HCT116 (cell line): ENCODE results near the gene CFAP43. TPM values are rescaled to one million over a fixed set of nuclear protein-coding genes. Genes with fewer than 3 reads are reported as not detected.

Experiments
- ATAC-seq: fragments of 200-7000 bp; cut with Tn5 transposase; 2 replicates; pipeline ENCODE4 v1.9.1; 2020; ENCODE audit warnings: mild to moderate bottlenecking, moderate library complexity
- BruUV-seq: library from RNA; stranded (reverse); fragments of 400-500 nt; replicated peaks from 2 replicates; lab custom pipeline; 2021; lab: Mats Ljungman, UMichigan
- CTCF ChIA-PET: fragments of 300-600 bp; sonication (Branson Sonifier 250); formaldehyde crosslinking; loops from one replicate; lab custom pipeline; 2021; ENCODE audit warnings: antibody characterized with exemption; lab: Charles Lee
- POLR2A ChIA-PET: fragments of 300-600, 350-600 bp; sonication (Branson Sonifier 250); formaldehyde crosslinking; loops from one replicate; lab custom pipeline; 2021; ENCODE audit warnings: antibody characterized with exemption; lab: Charles Lee
- RAD21 ChIA-PET, 2 experiments: fragments of 300-600 bp; sonication (Branson Sonifier 250); formaldehyde crosslinking; loops; one replicate each; lab custom pipeline; 2023; ENCODE audit warnings: low total read pairs in 2 of 2; ENCODE audit not compliant: uncharacterized antibody in 2 of 2, unreplicated experiment in 2 of 2, low non-redundant PET in 1 of 2; lab: Charles Lee
- DNase-seq: peaks from one replicate; pipeline ENCODE4 v3.0.0-alpha.2; 2010; ENCODE audit warnings: low read depth, low spot score
- H2AFZ ChIP-seq: fragments of 200-600 bp; shearing (Covaris generic), sonication (generic); 2 replicates; pipeline ENCODE4 v1.6.1; 2017; ENCODE audit warnings: low read depth, mixed run types, mixed read lengths, antibody characterized with exemption, low read length; ENCODE audit not compliant: poor library complexity, severe bottlenecking
- H3K27ac ChIP-seq: 2 replicates; pipeline ENCODE4 v1.5.1; 2012; ENCODE audit warnings: low read depth, low read length
- H3K27me3 ChIP-seq: fragments of 200-600 bp; sonication (generic); 2 replicates; pipeline ENCODE4 v1.6.1; 2016; ENCODE audit warnings: mixed run types, low read length, mixed read lengths; ENCODE audit not compliant: insufficient read depth
- H3K36me3 ChIP-seq, 2 experiments: fragments of 200-500 bp in 1 of 2; fragments of 200-600 bp in 1 of 2; sonication (Bioruptor generic) in 1 of 2; sonication (generic) in 1 of 2; 2 replicates each; pipeline versions ENCODE4 v1.5.1 to v1.6.1; 2014 to 2016; ENCODE audit warnings: low read length in 2 of 2, inconsistent platforms in 1 of 2, mixed read lengths in 1 of 2, mixed run types in 1 of 2; ENCODE audit not compliant: insufficient read depth in 2 of 2, control insufficient read depth in 1 of 2
- H3K4me1 ChIP-seq, 2 experiments: fragments of 200-600 bp in 1 of 2; sonication (generic) in 1 of 2; 2 replicates each; pipeline versions ENCODE4 v1.5.1 to v1.6.1; 2012 to 2017; ENCODE audit warnings: low read length in 2 of 2, inconsistent platforms in 1 of 2, mild to moderate bottlenecking in 1 of 2, mixed read lengths in 1 of 2, mixed run types in 1 of 2, moderate library complexity in 1 of 2; ENCODE audit not compliant: insufficient read depth in 2 of 2, control insufficient read depth in 1 of 2
- H3K4me2 ChIP-seq: fragments of 200-600 bp; sonication (generic); 2 replicates; pipeline ENCODE4 v1.6.1; 2017; ENCODE audit warnings: mixed run types, low read length, mixed read lengths
- H3K4me3 ChIP-seq, 2 experiments: fragments of 200-600 bp in 1 of 2; sonication (generic) in 1 of 2; replicated peaks in 1 of 2; 2 replicates each; pipeline ENCODE4 v1.5.1; 2011 to 2016; ENCODE audit warnings: low read length in 2 of 2, control low read depth in 1 of 2, low read depth in 1 of 2, mild to moderate bottlenecking in 1 of 2, mixed read lengths in 1 of 2, mixed run types in 1 of 2
- H3K79me2 ChIP-seq: fragments of 200-600 bp; sonication (generic); 2 replicates; pipeline ENCODE4 v1.6.1; 2017; ENCODE audit warnings: mild to moderate bottlenecking, mixed run types, low read length, moderate library complexity, mixed read lengths; ENCODE audit not compliant: insufficient read depth
- H3K9ac ChIP-seq: fragments of 200-600 bp; sonication (generic); 2 replicates; pipeline ENCODE4 v1.6.1; 2016; ENCODE audit warnings: low read length, mixed read lengths
- H3K9me2 ChIP-seq: fragments of 200-600 bp; sonication (generic), shearing (Covaris generic); 2 replicates; pipeline ENCODE4 v1.6.1; 2017; ENCODE audit warnings: mixed run types, mild to moderate bottlenecking, moderate library complexity; ENCODE audit not compliant: insufficient read depth
- H3K9me3 ChIP-seq, 2 experiments: fragments of 200-500 bp in 1 of 2; fragments of 200-600 bp in 1 of 2; sonication (Bioruptor generic) in 1 of 2; sonication (generic) in 1 of 2; 2 replicates each; pipeline ENCODE4 v1.6.1; 2014 to 2017; ENCODE audit warnings: low read length in 2 of 2, mixed read lengths in 2 of 2, inconsistent platforms in 1 of 2, low read depth in 1 of 2, mild to moderate bottlenecking in 1 of 2, mixed run types in 1 of 2, moderate library complexity in 1 of 2; ENCODE audit not compliant: control insufficient read depth in 1 of 2, insufficient read depth in 1 of 2
- H4K20me1 ChIP-seq: fragments of 200-600 bp; sonication (generic), shearing (Covaris generic); 2 replicates; pipeline ENCODE4 v1.6.1; 2017; ENCODE audit warnings: mixed run types, mild to moderate bottlenecking, moderate library complexity; ENCODE audit not compliant: insufficient read depth
- CBX3 ChIP-seq: IDR thresholded peaks from 2 replicates; pipeline ENCODE4 v1.6.1; 2012; ENCODE audit warnings: low read depth
- EGR1 ChIP-seq: IDR thresholded peaks from 2 replicates; pipeline ENCODE4 v1.6.1; 2012; ENCODE audit warnings: low read depth
- EZH2phosphoT487 ChIP-seq: fragments of 200-600 bp; IDR thresholded peaks from 2 replicates; pipeline ENCODE4 v1.6.1; 2018; ENCODE audit warnings: antibody characterized with exemption, borderline replicate concordance
- JUND ChIP-seq: IDR thresholded peaks from 2 replicates; pipeline ENCODE4 v1.6.1; 2012
- MAX ChIP-seq: IDR thresholded peaks from 2 replicates; pipeline ENCODE4 v1.6.1; 2012
- POLR2A ChIP-seq: IDR thresholded peaks from 2 replicates; pipeline ENCODE4 v1.7.0; 2011; ENCODE audit warnings: borderline replicate concordance; ENCODE audit not compliant: insufficient read depth, insufficient read length; ENCODE audit errors: extremely low read depth
- SRF ChIP-seq: IDR thresholded peaks from 2 replicates; pipeline ENCODE4 v1.6.1; 2012; ENCODE audit warnings: low read depth
- intact Hi-C: fragments of 100-400 bp; cut with micrococcal nuclease; formaldehyde crosslinking; loops from 2 replicates; pipeline ENCODE4 v1.10.0; 2022
- total RNA-seq: library from RNA; stranded (reverse); gene quantifications from one replicate; pipeline ENCODE4 v1.2.1, GENCODE V29; 2021; ENCODE audit not compliant: unreplicated experiment
- TF ChIP-seq, protein P1 (sequence below): IDR thresholded peaks from 2 replicates; pipeline ENCODE4 v1.6.1; 2012
- TF ChIP-seq, protein P2 (sequence below): IDR thresholded peaks from 2 replicates; pipeline ENCODE4 v1.6.1; 2011; ENCODE audit warnings: mild to moderate bottlenecking, low read length, moderate library complexity; ENCODE audit not compliant: insufficient replicate concordance; ENCODE audit errors: extremely low read depth

The CFAP43 gene
- total RNA-seq, 1 experiment from 2014 or later = 4.0 TPM

DNA sequence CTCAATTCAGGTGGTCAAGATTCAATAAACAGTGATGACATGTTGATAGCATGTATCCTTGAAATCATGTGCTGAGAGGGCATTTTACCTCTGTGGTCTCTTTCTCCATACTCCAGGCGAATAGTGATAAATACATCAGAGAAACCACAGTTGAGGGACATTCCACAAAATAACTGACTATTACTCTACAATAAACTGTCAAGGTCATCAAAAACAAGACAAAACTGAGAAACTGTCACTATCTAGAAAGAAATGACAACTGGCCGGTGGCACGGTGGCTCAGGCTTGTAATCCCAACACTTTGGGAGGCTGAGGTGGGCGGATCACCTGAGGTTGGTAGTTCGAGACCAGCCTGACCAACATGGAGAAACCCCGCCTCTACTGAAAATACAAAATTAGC, 94.0 kb downstream of the CFAP43 start:
- Histone ChIP-seq H3K79me2 (no peaks in the 10 kb centered on the region), H3K4me1 (no peaks in the 10 kb centered on the region), H3K27ac (no peak overlapping the region), H3K4me3 (no peak overlapping the region), H3K9ac (no peak overlapping the region), H3K27me3 (no peaks in the 10 kb centered on the region), H3K9me2 (no peaks in the 10 kb centered on the region), H3K4me2 (no peak overlapping the region), H2AFZ (no peak overlapping the region), H3K36me3 (no peaks in the 10 kb centered on the region), H4K20me1 (no peaks in the 10 kb centered on the region), H3K9me3 (no peaks in the 10 kb centered on the region)
- CTCF ChIA-PET = interaction anchor here (4.3 to 4.4 kb wide), 2 partner anchors 9 to 16 kb away, joined by 37 to 44 read pairs; partner anchors contain the start of gene SFR1
- ATAC-seq (no peak), DNase-seq (no peak)
- intact Hi-C loops = no loop called here
- TF ChIP-seq MAX (no peak), SRF (no peak), JUND (no peak), POLR2A (no peak)
- TF ChIP-seq, protein P1, sequence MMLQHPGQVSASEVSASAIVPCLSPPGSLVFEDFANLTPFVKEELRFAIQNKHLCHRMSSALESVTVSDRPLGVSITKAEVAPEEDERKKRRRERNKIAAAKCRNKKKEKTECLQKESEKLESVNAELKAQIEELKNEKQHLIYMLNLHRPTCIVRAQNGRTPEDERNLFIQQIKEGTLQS = no peak
- TF ChIP-seq, protein P2, sequence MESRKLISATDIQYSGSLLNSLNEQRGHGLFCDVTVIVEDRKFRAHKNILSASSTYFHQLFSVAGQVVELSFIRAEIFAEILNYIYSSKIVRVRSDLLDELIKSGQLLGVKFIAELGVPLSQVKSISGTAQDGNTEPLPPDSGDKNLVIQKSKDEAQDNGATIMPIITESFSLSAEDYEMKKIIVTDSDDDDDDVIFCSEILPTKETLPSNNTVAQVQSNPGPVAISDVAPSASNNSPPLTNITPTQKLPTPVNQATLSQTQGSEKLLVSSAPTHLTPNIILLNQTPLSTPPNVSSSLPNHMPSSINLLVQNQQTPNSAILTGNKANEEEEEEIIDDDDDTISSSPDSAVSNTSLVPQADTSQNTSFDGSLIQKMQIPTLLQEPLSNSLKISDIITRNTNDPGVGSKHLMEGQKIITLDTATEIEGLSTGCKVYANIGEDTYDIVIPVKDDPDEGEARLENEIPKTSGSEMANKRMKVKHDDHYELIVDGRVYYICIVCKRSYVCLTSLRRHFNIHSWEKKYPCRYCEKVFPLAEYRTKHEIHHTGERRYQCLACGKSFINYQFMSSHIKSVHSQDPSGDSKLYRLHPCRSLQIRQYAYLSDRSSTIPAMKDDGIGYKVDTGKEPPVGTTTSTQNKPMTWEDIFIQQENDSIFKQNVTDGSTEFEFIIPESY = no peak
- BruUV-seq = no TSS peak
- POLR2A ChIA-PET = no interaction called here
- RAD21 ChIA-PET = no interaction called here

DNA sequence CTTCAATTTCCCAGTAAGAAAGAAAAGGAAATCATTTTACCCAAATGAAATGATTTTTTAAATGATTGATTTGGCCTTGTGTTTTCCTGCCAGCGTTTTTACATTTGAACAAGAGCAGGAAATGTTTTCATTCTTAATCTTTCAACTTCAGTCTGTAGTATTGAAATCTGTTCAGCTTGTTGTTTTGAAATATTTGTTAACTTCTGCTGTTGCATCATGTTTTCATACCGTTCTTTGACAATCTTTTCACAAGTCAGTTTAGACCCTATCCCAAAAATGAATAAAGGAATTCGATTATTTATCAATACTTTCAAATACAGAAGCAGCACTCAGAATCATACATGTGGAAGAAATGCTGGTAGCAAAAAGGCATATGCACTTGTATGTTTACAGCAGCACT, 102.1 kb downstream of the CFAP43 start:
- Histone ChIP-seq H3K36me3 (peaks cover 3% of the 10 kb centered on the region in 2 experiments; a peak in 2 of 4 replicates), H3K27me3 (no peaks in the 10 kb centered on the region), H3K9me3 (no peaks in the 10 kb centered on the region), H2AFZ (no peak overlapping the region), H3K9me2 (no peaks in the 10 kb centered on the region), H3K79me2 (no peaks in the 10 kb centered on the region), H3K4me1 (peaks cover 13 to 20% of the 10 kb centered on the region in 2 experiments), H3K4me3 (no peak overlapping the region), H3K4me2 (no peak overlapping the region), H3K9ac (no peak overlapping the region), H4K20me1 (no peaks in the 10 kb centered on the region), H3K27ac (no peak overlapping the region)
- BruUV-seq = no TSS peak
- DNase-seq = no peak
- TF ChIP-seq SRF (no peak), JUND (no peak), CBX3 (no peak), EGR1 (no peak), EZH2phosphoT487 (no peak)
- ATAC-seq = no peak
- ChIA-PET RAD21 (no interaction called here), CTCF (interaction anchor here (5.3 kb wide), 1 partner anchor 10 kb away, joined by 44 read pairs; no protein-coding TSS in a partner anchor), POLR2A (no interaction called here)
- intact Hi-C loops = no loop called here
